Measurements from ENCODE around the gene GOLGA6D.
A peak's percentile ranks its signal among the peaks of the same experiment; 100 is the strongest.

DNA sequence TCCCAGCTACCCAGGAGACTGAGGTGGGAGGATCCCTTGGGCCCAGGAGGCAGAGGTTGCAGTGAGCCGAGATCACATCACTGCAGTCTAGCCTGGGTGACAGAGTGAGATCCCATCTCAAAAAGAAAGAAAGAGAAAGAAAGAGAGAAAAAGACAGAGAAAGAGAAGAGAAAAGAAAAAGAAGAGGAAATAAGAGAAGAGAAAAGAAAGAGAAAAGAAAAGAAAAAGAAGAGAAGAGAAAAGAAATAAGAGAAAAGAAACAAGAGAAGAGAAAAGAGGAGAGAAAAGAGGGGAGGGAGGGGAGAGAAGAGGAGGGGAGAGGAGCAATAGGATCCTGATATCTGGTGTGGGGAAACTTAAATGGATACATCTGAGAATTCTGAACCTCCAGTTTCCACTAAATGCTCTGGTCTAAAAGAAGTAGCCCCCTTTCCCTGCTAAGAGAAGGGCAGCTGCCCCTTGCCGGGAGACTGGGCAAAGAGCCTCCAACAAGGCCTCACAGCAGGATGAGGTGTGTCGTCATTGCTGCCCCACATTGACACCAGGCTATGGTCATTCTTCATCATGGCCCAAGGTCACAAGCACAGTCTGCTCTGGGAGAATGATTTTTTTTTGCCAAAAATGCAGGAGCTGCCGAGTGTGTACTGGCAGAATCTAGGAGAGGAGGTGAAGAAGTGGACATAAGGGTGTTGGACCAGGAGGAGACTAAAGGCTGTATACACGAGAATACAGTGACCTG lies 32.1 kb downstream of the GOLGA6D start:
- TF ChIP-seq, protein P1, sequence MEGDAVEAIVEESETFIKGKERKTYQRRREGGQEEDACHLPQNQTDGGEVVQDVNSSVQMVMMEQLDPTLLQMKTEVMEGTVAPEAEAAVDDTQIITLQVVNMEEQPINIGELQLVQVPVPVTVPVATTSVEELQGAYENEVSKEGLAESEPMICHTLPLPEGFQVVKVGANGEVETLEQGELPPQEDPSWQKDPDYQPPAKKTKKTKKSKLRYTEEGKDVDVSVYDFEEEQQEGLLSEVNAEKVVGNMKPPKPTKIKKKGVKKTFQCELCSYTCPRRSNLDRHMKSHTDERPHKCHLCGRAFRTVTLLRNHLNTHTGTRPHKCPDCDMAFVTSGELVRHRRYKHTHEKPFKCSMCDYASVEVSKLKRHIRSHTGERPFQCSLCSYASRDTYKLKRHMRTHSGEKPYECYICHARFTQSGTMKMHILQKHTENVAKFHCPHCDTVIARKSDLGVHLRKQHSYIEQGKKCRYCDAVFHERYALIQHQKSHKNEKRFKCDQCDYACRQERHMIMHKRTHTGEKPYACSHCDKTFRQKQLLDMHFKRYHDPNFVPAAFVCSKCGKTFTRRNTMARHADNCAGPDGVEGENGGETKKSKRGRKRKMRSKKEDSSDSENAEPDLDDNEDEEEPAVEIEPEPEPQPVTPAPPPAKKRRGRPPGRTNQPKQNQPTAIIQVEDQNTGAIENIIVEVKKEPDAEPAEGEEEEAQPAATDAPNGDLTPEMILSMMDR (IDR thresholded peaks at IDR 0.05), result peak; percentile 36
- TF ChIP-seq EZH2 (IDR thresholded peaks at IDR 0.05; ENCODE audit: borderline replicate concordance, insufficient read depth, low read depth, low read length, poor library complexity, severe bottlenecking), result no peak
